Measurements from ENCODE around the gene NCOA5.

NCOA5 gene

GRCh38 chr20:46020555-46020954 is 69.2 kb downstream of the NCOA5 start:
- Histone ChIP-seq H3K9ac (ENCODE audit: low read depth, low read length) (no peak overlapping the region), H3K9me3 (ENCODE audit: insufficient read depth, low read depth, low read length) (no peaks in the 10 kb centered on the region), H3K4me3 (ENCODE audit: low read length) (0 out of 2 replicates have a peak overlapping the region, but pooled peaks have one; percentile 79), H3K4me1 (ENCODE audit: insufficient read depth, low read length) (peaks cover 4% of the 10 kb centered on the region; the same call in 1 of the 2 replicates), H3K36me3 (ENCODE audit: insufficient read depth, low read depth, low read length) (no peaks in the 10 kb centered on the region), H3K27ac (ENCODE audit: low read length) (no peak overlapping the region), H3K27me3 (ENCODE audit: insufficient read depth, low read length) (peaks cover 33% of the 10 kb centered on the region)

GRCh38 chr20:46018611-46019010 is 71.2 kb downstream of the NCOA5 start:
- H3K27ac ChIP-seq (ENCODE audit: low read length), result no peak overlapping the region

GRCh38 chr20:46018112-46018511 is 71.7 kb downstream of the NCOA5 start:
- Histone ChIP-seq H3K9me3 (ENCODE audit: insufficient read depth, low read depth, low read length) (no peaks in the 10 kb centered on the region), H3K4me1 (ENCODE audit: insufficient read depth, low read length) (peaks cover 4% of the 10 kb centered on the region; the same call in 1 of the 2 replicates), H3K9ac (ENCODE audit: low read depth, low read length) (no peak overlapping the region), H3K27ac (ENCODE audit: low read length) (no peak overlapping the region), H3K36me3 (ENCODE audit: insufficient read depth, low read depth, low read length) (no peaks in the 10 kb centered on the region), H3K4me3 (ENCODE audit: low read length) (no peak overlapping the region), H3K27me3 (ENCODE audit: insufficient read depth, low read length) (peaks cover 25% of the 10 kb centered on the region)

More at GRCh38 chr20:46018611-46019010, 71.2 kb downstream of the NCOA5 start:
- H3K27me3 ChIP-seq (ENCODE audit: insufficient read depth, low read length), result peaks cover 25% of the 10 kb centered on the region
- no peak overlapping the region for H3K9ac ChIP-seq (ENCODE audit: low read depth, low read length)
- peaks cover 4% of the 10 kb centered on the region; the same call in 1 of the 2 replicates for H3K4me1 ChIP-seq (ENCODE audit: insufficient read depth, low read length)
- no peaks in the 10 kb centered on the region for H3K9me3 ChIP-seq (ENCODE audit: insufficient read depth, low read depth, low read length)
- no peaks in the 10 kb centered on the region for H3K36me3 ChIP-seq (ENCODE audit: insufficient read depth, low read depth, low read length)
- no peak overlapping the region for H3K4me3 ChIP-seq (ENCODE audit: low read length)

- no peak overlapping the region for H3K9ac ChIP-seq (ENCODE audit: low read depth, low read length)
- no peak overlapping the region for H3K27ac ChIP-seq (ENCODE audit: low read length)
- no peaks in the 10 kb centered on the region for H3K9me3 ChIP-seq (ENCODE audit: insufficient read depth, low read depth, low read length)
- H3K36me3 ChIP-seq (ENCODE audit: insufficient read depth, low read depth, low read length), result no peaks in the 10 kb centered on the region
- peaks cover 31% of the 10 kb centered on the region for H3K27me3 ChIP-seq (ENCODE audit: insufficient read depth, low read length)
- no peak overlapping the region for H3K4me3 ChIP-seq (ENCODE audit: low read length)
- peaks cover 4% of the 10 kb centered on the region; the same call in 1 of the 2 replicates for H3K4me1 ChIP-seq (ENCODE audit: insufficient read depth, low read length)
Measured at GRCh38 chr20:46017272-46017671, 72.5 kb downstream of the NCOA5 start.

- H3K27me3 ChIP-seq (ENCODE audit: insufficient read depth, low read length), result peaks cover 27% of the 10 kb centered on the region
- H3K9me3 ChIP-seq (ENCODE audit: insufficient read depth, low read depth, low read length), result no peaks in the 10 kb centered on the region
- H3K4me1 ChIP-seq (ENCODE audit: insufficient read depth, low read length), result no peaks in the 10 kb centered on the region
- no peaks in the 10 kb centered on the region for H3K36me3 ChIP-seq (ENCODE audit: insufficient read depth, low read depth, low read length)
- no peak overlapping the region for H3K9ac ChIP-seq (ENCODE audit: low read depth, low read length)
- no peak overlapping the region for H3K27ac ChIP-seq (ENCODE audit: low read length)
- H3K4me3 ChIP-seq (ENCODE audit: low read length), result peak overlapping the region; percentile 71; the same call in 1 of the 2 replicates
Measured at GRCh38 chr20:46014517-46015396, 75.0 kb downstream of the NCOA5 start.

- Histone ChIP-seq H3K4me3 (ENCODE audit: low read length) (peak overlapping the region; percentile 71; the same call in 1 of the 2 replicates), H3K36me3 (ENCODE audit: insufficient read depth, low read depth, low read length) (no peaks in the 10 kb centered on the region), H3K27me3 (ENCODE audit: insufficient read depth, low read length) (peaks cover 27% of the 10 kb centered on the region), H3K27ac (ENCODE audit: low read length) (no peak overlapping the region), H3K9me3 (ENCODE audit: insufficient read depth, low read depth, low read length) (no peaks in the 10 kb centered on the region), H3K9ac (ENCODE audit: low read depth, low read length) (peak overlapping the region; percentile 45; the same call in 1 of the 2 replicates), H3K4me1 (ENCODE audit: insufficient read depth, low read length) (peaks cover 3% of the 10 kb centered on the region; the same call in 1 of the 2 replicates)
Measured at GRCh38 chr20:46013829-46014516, 75.8 kb downstream of the NCOA5 start.

GRCh38 chr20:46013322-46013828 is 76.4 kb downstream of the NCOA5 start:
- Histone ChIP-seq H3K27ac (ENCODE audit: low read length) (no peak overlapping the region), H3K4me1 (ENCODE audit: insufficient read depth, low read length) (peaks cover 9% of the 10 kb centered on the region; the same call in 1 of the 2 replicates), H3K9ac (ENCODE audit: low read depth, low read length) (peak overlapping the region; percentile 45; the same call in 1 of the 2 replicates), H3K36me3 (ENCODE audit: insufficient read depth, low read depth, low read length) (no peaks in the 10 kb centered on the region), H3K4me3 (ENCODE audit: low read length) (peak overlapping the region; percentile 71; the same call in 1 of the 2 replicates), H3K9me3 (ENCODE audit: insufficient read depth, low read depth, low read length) (no peaks in the 10 kb centered on the region), H3K27me3 (ENCODE audit: insufficient read depth, low read length) (peaks cover 27% of the 10 kb centered on the region)

- no peak overlapping the region for H3K27ac ChIP-seq (ENCODE audit: low read length)
- H3K9me3 ChIP-seq (ENCODE audit: insufficient read depth, low read depth, low read length), result no peaks in the 10 kb centered on the region
- H3K36me3 ChIP-seq (ENCODE audit: insufficient read depth, low read depth, low read length), result no peaks in the 10 kb centered on the region
- no peak overlapping the region for H3K9ac ChIP-seq (ENCODE audit: low read depth, low read length)
- peaks cover 13% of the 10 kb centered on the region for H3K4me1 ChIP-seq (ENCODE audit: insufficient read depth, low read length)
- no peak overlapping the region for H3K4me3 ChIP-seq (ENCODE audit: low read length)
- H3K27me3 ChIP-seq (ENCODE audit: insufficient read depth, low read length), result peaks cover 27% of the 10 kb centered on the region
Measured at GRCh38 chr20:46012921-46013320, 76.8 kb downstream of the NCOA5 start.

GRCh38 chr20:46011631-46012482 is 77.9 kb downstream of the NCOA5 start:
- H3K9me3 ChIP-seq (ENCODE audit: insufficient read depth, low read depth, low read length), result no peaks in the 10 kb centered on the region
- no peaks in the 10 kb centered on the region for H3K36me3 ChIP-seq (ENCODE audit: insufficient read depth, low read depth, low read length)
- H3K4me1 ChIP-seq (ENCODE audit: insufficient read depth, low read length), result peaks cover 13% of the 10 kb centered on the region
- no peak overlapping the region for H3K9ac ChIP-seq (ENCODE audit: low read depth, low read length)
- peak overlapping the region; percentile 47; the same call in 1 of the 2 replicates for H3K4me3 ChIP-seq (ENCODE audit: low read length)
- peaks cover 27% of the 10 kb centered on the region for H3K27me3 ChIP-seq (ENCODE audit: insufficient read depth, low read length)
- H3K27ac ChIP-seq (ENCODE audit: low read length), result no peak overlapping the region
